IMR-90 (cell line): ENCODE measurements around the gene CAVIN4. TPM values are rescaled to one million over a fixed set of nuclear protein-coding genes. Genes with fewer than 3 reads are reported as not detected.

Experiments used
- ATAC-seq: fragments of 200-7000 bp; cut with Tn5 transposase; 2 replicates; pipeline ENCODE4 v1.9.1; 2020; ENCODE audit warnings: low read depth, mild to moderate bottlenecking, moderate library complexity
- BruUV-seq: library from RNA; stranded (reverse); fragments of 400-500 nt; replicated peaks from 2 replicates; lab custom pipeline; 2021; lab: Mats Ljungman, UMichigan
- CTCF ChIA-PET: fragments of 300-600 bp; formaldehyde crosslinking; extraction: SDS; loops from one replicate; lab custom pipeline; 2021; ENCODE audit warnings: antibody characterized with exemption; lab: Yijun Ruan, JAX
- POLR2A ChIA-PET: fragments of 300-600 bp; sonication (Branson Sonifier 250); formaldehyde crosslinking; loops from one replicate; lab custom pipeline; 2022; ENCODE audit warnings: antibody characterized with exemption; ENCODE audit not compliant: unreplicated experiment; lab: Charles Lee
- DNase-seq: peaks from one replicate; pipeline ENCODE4 v3.0.0; 2013
- H2AFZ ChIP-seq: replicated peaks from 2 replicates; pipeline ENCODE3; 2013; ENCODE audit warnings: low read length, mild to moderate bottlenecking; ENCODE audit not compliant: poor library complexity
- H2AK5ac ChIP-seq: 2 replicates; pipeline ENCODE4 v1.6.1; 2013; ENCODE audit warnings: low read depth, low read length, inconsistent platforms
- H2AK9ac ChIP-seq: replicated peaks from 2 replicates; pipeline ENCODE3; 2013; ENCODE audit warnings: mild to moderate bottlenecking, low read depth, low read length, moderate library complexity; ENCODE audit not compliant: poor library complexity
- H2BK120ac ChIP-seq: 2 replicates; pipeline ENCODE4 v1.6.1; 2013; ENCODE audit warnings: low read depth, low read length, inconsistent platforms
- H2BK15ac ChIP-seq: 3 replicates; pipeline ENCODE4 v1.6.1; 2013; ENCODE audit warnings: low read depth, low read length, inconsistent platforms
- H2BK20ac ChIP-seq: 2 replicates; pipeline ENCODE4 v1.6.1; 2013; ENCODE audit warnings: low read depth, mild to moderate bottlenecking, inconsistent platforms, low read length, moderate library complexity
- H2BK5ac ChIP-seq: 2 replicates; pipeline ENCODE4 v1.6.1; 2013; ENCODE audit warnings: mild to moderate bottlenecking, low read depth, low read length, inconsistent platforms; ENCODE audit not compliant: poor library complexity, severe bottlenecking
- H3K14ac ChIP-seq: replicated peaks from 2 replicates; pipeline ENCODE4 v1.6.1; 2013; ENCODE audit warnings: low read depth, low read length, inconsistent platforms
- H3K18ac ChIP-seq: 2 replicates; pipeline ENCODE4 v1.6.1; 2013; ENCODE audit warnings: low read depth, low read length, control low read depth
- H3K23ac ChIP-seq: 2 replicates; pipeline ENCODE4 v1.6.1; 2013; ENCODE audit warnings: low read depth, low read length, inconsistent platforms
- H3K27ac ChIP-seq: 2 replicates; pipeline ENCODE4 v1.5.1; 2013; ENCODE audit warnings: mild to moderate bottlenecking, control low read depth, low read length; ENCODE audit not compliant: insufficient read depth
- H3K27me3 ChIP-seq: 2 replicates; pipeline ENCODE4 v1.6.1; 2013; ENCODE audit warnings: low read length; ENCODE audit not compliant: control insufficient read depth, insufficient read depth
- H3K36me3 ChIP-seq: 2 replicates; pipeline ENCODE4 v1.6.1; 2013; ENCODE audit warnings: low read length, mixed read lengths; ENCODE audit not compliant: control insufficient read depth, insufficient read depth
- H3K4ac ChIP-seq: 2 replicates; pipeline ENCODE4 v1.6.1; 2013; ENCODE audit warnings: low read depth, low read length, inconsistent platforms
- H3K4me1 ChIP-seq: 2 replicates; pipeline ENCODE4 v1.6.1; 2013; ENCODE audit warnings: low read length, mixed read lengths; ENCODE audit not compliant: control insufficient read depth, insufficient read depth
- H3K4me2 ChIP-seq: 2 replicates; pipeline ENCODE4 v1.6.1; 2013; ENCODE audit warnings: low read depth, mild to moderate bottlenecking, control low read depth, low read length, moderate library complexity
- H3K4me3 ChIP-seq: 2 replicates; pipeline ENCODE4 v1.5.1; 2013; ENCODE audit warnings: low read depth, mild to moderate bottlenecking, control low read depth, low read length, moderate library complexity; ENCODE audit not compliant: insufficient read depth
- H3K56ac ChIP-seq: 2 replicates; pipeline ENCODE4 v1.6.1; 2013; ENCODE audit warnings: low read length, inconsistent platforms; ENCODE audit not compliant: insufficient read depth; ENCODE audit errors: extremely low read depth
- H3K79me1 ChIP-seq, 2 experiments: 2 replicates each; pipeline ENCODE4 v1.6.1; 2013; ENCODE audit warnings: low read length in 2 of 2, inconsistent platforms in 1 of 2, low read depth in 1 of 2
- H3K9ac ChIP-seq: 2 replicates; pipeline ENCODE4 v1.6.1; 2013; ENCODE audit warnings: low read depth, low read length, control low read depth
- H3K9me1 ChIP-seq: 2 replicates; pipeline ENCODE4 v1.6.1; 2013; ENCODE audit warnings: low read length, inconsistent platforms; ENCODE audit not compliant: insufficient read depth
- H3K9me3 ChIP-seq: 2 replicates; pipeline ENCODE4 v1.6.1; 2013; ENCODE audit warnings: low read length; ENCODE audit not compliant: control insufficient read depth, insufficient read depth
- H4K20me1 ChIP-seq: 2 replicates; pipeline ENCODE4 v1.6.1; 2013; ENCODE audit warnings: low read length, inconsistent platforms; ENCODE audit not compliant: insufficient read depth
- H4K5ac ChIP-seq: 2 replicates; pipeline ENCODE4 v1.6.1; 2013; ENCODE audit warnings: mild to moderate bottlenecking, low read depth, low read length, control low read depth
- H4K8ac ChIP-seq, 2 experiments: 2 replicates each; pipeline ENCODE4 v1.6.1; 2013; ENCODE audit warnings: low read depth in 2 of 2, low read length in 2 of 2, control low read depth in 1 of 2, inconsistent platforms in 1 of 2
- H4K91ac ChIP-seq: 2 replicates; pipeline ENCODE4 v1.6.1; 2013; ENCODE audit warnings: low read depth, low read length, inconsistent platforms; ENCODE audit not compliant: insufficient read depth
- BHLHE40 ChIP-seq: fragments of 150-350 bp; IDR thresholded peaks from 2 replicates; pipeline ENCODE4 v1.6.1; 2016; ENCODE audit warnings: mild to moderate bottlenecking, low read depth, low read length
- CEBPB ChIP-seq: IDR thresholded peaks from 2 replicates; pipeline ENCODE4 v1.6.1; 2012; ENCODE audit warnings: low read depth, low read length, improper control_type of control experiment
- CHD1 ChIP-seq: IDR thresholded peaks from 2 replicates; pipeline ENCODE4 v1.6.1; 2012; ENCODE audit warnings: low read depth, low read length, improper control_type of control experiment
- FOS ChIP-seq: fragments of 150-350 bp; IDR thresholded peaks from 2 replicates; pipeline ENCODE4 v1.6.1; 2016; ENCODE audit warnings: low read depth, low read length
- MAFK ChIP-seq: IDR thresholded peaks from 2 replicates; pipeline ENCODE4 v1.6.1; 2012; ENCODE audit warnings: low read depth, low read length, improper control_type of control experiment
- MAZ ChIP-seq: IDR thresholded peaks from 2 replicates; pipeline ENCODE4 v1.6.1; 2012; ENCODE audit warnings: low read depth, mild to moderate bottlenecking, low read length, improper control_type of control experiment, moderate library complexity, borderline replicate concordance
- MXI1 ChIP-seq: IDR thresholded peaks from 2 replicates; pipeline ENCODE4 v1.6.1; 2012; ENCODE audit warnings: low read depth, mild to moderate bottlenecking, low read length, moderate library complexity, borderline replicate concordance
- NFE2L2 ChIP-seq: fragments of 150-350 bp; IDR thresholded peaks from 2 replicates; pipeline ENCODE4 v1.6.1; 2016; ENCODE audit warnings: low read depth, mild to moderate bottlenecking, low read length
- POLR2A ChIP-seq: IDR thresholded peaks from 2 replicates; pipeline ENCODE4 v1.6.1; 2012; ENCODE audit warnings: mild to moderate bottlenecking, low read depth, low read length
- RAD21 ChIP-seq: IDR thresholded peaks from 2 replicates; pipeline ENCODE4 v1.6.1; 2012; ENCODE audit warnings: low read length, improper control_type of control experiment
- RCOR1 ChIP-seq: IDR thresholded peaks from 2 replicates; pipeline ENCODE4 v1.6.1; 2012; ENCODE audit warnings: mild to moderate bottlenecking, low read length, improper control_type of control experiment; ENCODE audit not compliant: insufficient replicate concordance
- RFX5 ChIP-seq: IDR thresholded peaks from 2 replicates; pipeline ENCODE4 v1.8.0; 2012; ENCODE audit warnings: low read depth, mild to moderate bottlenecking, low read length, moderate library complexity
- SMC3 ChIP-seq: fragments of 150-350 bp; IDR thresholded peaks from 2 replicates; pipeline ENCODE4 v1.6.1; 2016; ENCODE audit warnings: low read depth, mild to moderate bottlenecking, antibody characterized with exemption, low read length, moderate library complexity
- USF2 ChIP-seq: fragments of 150-350 bp; IDR thresholded peaks from 2 replicates; pipeline ENCODE4 v1.6.1; 2017; ENCODE audit warnings: mild to moderate bottlenecking, antibody characterized with exemption, low read length, low read depth
- WGBS, 2 experiments: methylation state at CpG; one replicate each; pipeline versions ENCODE4 v1.1.5 to v1.1.7; 2013; ENCODE audit warnings: missing lambda C conversion rate in 2 of 2; ENCODE audit not compliant: insufficient read length in 1 of 2; ENCODE audit errors: extremely low coverage in 2 of 2; 5-methylcytosine and 5-hydroxymethylcytosine counted together
- dilution Hi-C: fragments of 300-500 bp; cut with HindIII; formaldehyde crosslinking; loops from one replicate; pipeline ENCODE4 v1.14.3; 2018; ENCODE audit warnings: low sequenced_read_pairs; ENCODE audit not compliant: unreplicated experiment
- in situ Hi-C: fragments of 300-500 bp; cut with MboI; formaldehyde crosslinking; loops from 3 replicates; pipeline ENCODE4 v1.14.3; 2019; ENCODE audit warnings: low sequenced_read_pairs, inconsistent platforms, mixed read lengths
- intact Hi-C: fragments of 100-400 bp; cut with micrococcal nuclease; formaldehyde crosslinking; loops from 2 replicates; pipeline ENCODE4 v1.10.0; 2022
- polyA plus RNA-seq, 3 experiments: library from polyadenylated mRNA; depleted of rRNA; stranded (reverse); fragments of >200 nt; gene quantifications; 2 replicates each; pipeline ENCODE4 v1.2.3, GENCODE V29; 2012; ENCODE audit warnings: low replicate concordance in 1 of 3
- total RNA-seq: library from RNA; depleted of rRNA; stranded (reverse); fragments of >200 nt; gene quantifications from 2 replicates; pipeline ENCODE4 v1.2.3, GENCODE V29; 2012
- TF ChIP-seq, protein P1 (sequence below): fragments of 150-350 bp; IDR thresholded peaks from 2 replicates; pipeline ENCODE4 v1.6.1; 2016; ENCODE audit warnings: low read depth, mild to moderate bottlenecking, low read length, moderate library complexity, borderline replicate concordance
- TF ChIP-seq, protein P2 (sequence below): conservative IDR thresholded peaks from 2 replicates; pipeline ENCODE4 v1.5.1; 2012; ENCODE audit warnings: mild to moderate bottlenecking, low read depth, low read length, improper control_type of control experiment

CAVIN4 gene
- total and polyA plus RNA-seq, 2 of the 4 experiments (the other 2 are of a cell fraction), result 2.2 to 2.6 TPM

DNA sequence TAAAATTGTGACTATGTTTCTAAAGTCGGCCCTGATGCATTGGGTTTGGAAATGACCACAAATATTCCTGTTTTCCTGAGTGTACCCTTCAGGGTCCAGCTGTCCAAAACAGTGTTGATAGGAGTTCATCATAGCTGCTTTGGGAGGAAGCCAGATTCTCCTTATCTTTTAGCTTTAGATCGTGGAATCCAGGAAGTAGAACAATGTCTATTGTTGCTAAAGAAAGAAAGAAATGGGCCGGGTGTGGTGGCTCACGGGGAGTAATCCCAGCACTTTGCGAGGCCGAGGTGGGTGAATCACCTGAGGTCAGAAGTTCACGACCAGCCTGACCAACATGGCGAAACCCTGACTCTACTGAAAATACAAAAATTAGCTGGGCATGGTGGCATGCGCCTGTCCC, 9.5 kb downstream of the CAVIN4 start:
- dilution Hi-C loops (no loop called here), intact Hi-C loops (no loop called here), in situ Hi-C loops (loop anchor here (10.0 to 25.0 kb wide), 4 partner anchors 133 to 1400 kb away; no protein-coding TSS in a partner anchor)
- no peak overlapping the region for H4K8ac ChIP-seq
- H2BK20ac ChIP-seq, result no peak overlapping the region
- no peak overlapping the region for H3K56ac ChIP-seq
- no peak overlapping the region for H2BK120ac ChIP-seq
- H2BK15ac ChIP-seq, result no peak overlapping the region
- H3K18ac ChIP-seq, result peak overlapping the region; percentile 35; the same call in 1 of the 2 replicates
- ChIA-PET POLR2A (no interaction called here), CTCF (interaction anchor here (0.6 to 0.7 kb wide), 3 partner anchors 14 to 364 kb away, joined by 3 to 6 read pairs (median 3); no protein-coding TSS in a partner anchor)
- no peak overlapping the region for H3K14ac ChIP-seq
- H4K5ac ChIP-seq, result no peak overlapping the region; the same call in 1 of the 2 replicates
- H4K20me1 ChIP-seq, result no peaks in the 10 kb centered on the region
- H3K4me3 ChIP-seq, result no peak overlapping the region
- no peak overlapping the region for H3K27ac ChIP-seq
- no peaks in the 10 kb centered on the region for H3K36me3 ChIP-seq
- no peak overlapping the region for H2AK9ac ChIP-seq
- H3K9ac ChIP-seq, result no peak overlapping the region
- no TSS peak for BruUV-seq
- no peak overlapping the region for H3K4ac ChIP-seq
- H4K91ac ChIP-seq, result no peak overlapping the region; the same call in 1 of the 2 replicates
- H3K79me1 ChIP-seq, result peaks cover 0 to 9% of the 10 kb centered on the region in 2 experiments; a peak in 2 of 4 replicates
- no peak overlapping the region for H2AFZ ChIP-seq
- H2BK5ac ChIP-seq, result no peak overlapping the region
- no peak overlapping the region for H3K23ac ChIP-seq
- H3K4me1 ChIP-seq, result peaks cover 14% of the 10 kb centered on the region
- H3K9me3 ChIP-seq, result no peaks in the 10 kb centered on the region
- no peak overlapping the region for H2AK5ac ChIP-seq
- no peak overlapping the region for H3K4me2 ChIP-seq
- TF ChIP-seq RAD21 (no peak), RCOR1 (no peak), NFE2L2 (no peak), RFX5 (no peak), MAZ (no peak), CEBPB (no peak), SMC3 (no peak), USF2 (no peak), BHLHE40 (no peak), MXI1 (no peak), CHD1 (no peak), POLR2A (no peak), MAFK (no peak), FOS (no peak)
- TF ChIP-seq, protein P1, sequence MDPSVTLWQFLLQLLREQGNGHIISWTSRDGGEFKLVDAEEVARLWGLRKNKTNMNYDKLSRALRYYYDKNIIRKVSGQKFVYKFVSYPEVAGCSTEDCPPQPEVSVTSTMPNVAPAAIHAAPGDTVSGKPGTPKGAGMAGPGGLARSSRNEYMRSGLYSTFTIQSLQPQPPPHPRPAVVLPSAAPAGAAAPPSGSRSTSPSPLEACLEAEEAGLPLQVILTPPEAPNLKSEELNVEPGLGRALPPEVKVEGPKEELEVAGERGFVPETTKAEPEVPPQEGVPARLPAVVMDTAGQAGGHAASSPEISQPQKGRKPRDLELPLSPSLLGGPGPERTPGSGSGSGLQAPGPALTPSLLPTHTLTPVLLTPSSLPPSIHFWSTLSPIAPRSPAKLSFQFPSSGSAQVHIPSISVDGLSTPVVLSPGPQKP, result no peak
- TF ChIP-seq, protein P2, sequence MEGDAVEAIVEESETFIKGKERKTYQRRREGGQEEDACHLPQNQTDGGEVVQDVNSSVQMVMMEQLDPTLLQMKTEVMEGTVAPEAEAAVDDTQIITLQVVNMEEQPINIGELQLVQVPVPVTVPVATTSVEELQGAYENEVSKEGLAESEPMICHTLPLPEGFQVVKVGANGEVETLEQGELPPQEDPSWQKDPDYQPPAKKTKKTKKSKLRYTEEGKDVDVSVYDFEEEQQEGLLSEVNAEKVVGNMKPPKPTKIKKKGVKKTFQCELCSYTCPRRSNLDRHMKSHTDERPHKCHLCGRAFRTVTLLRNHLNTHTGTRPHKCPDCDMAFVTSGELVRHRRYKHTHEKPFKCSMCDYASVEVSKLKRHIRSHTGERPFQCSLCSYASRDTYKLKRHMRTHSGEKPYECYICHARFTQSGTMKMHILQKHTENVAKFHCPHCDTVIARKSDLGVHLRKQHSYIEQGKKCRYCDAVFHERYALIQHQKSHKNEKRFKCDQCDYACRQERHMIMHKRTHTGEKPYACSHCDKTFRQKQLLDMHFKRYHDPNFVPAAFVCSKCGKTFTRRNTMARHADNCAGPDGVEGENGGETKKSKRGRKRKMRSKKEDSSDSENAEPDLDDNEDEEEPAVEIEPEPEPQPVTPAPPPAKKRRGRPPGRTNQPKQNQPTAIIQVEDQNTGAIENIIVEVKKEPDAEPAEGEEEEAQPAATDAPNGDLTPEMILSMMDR, result no peak
- no peaks in the 10 kb centered on the region for H3K27me3 ChIP-seq
- ATAC-seq, result no peak
- WGBS, 2 experiments, result 63% methylated on average over 6 of the region's 9 CpGs; no CpG with 5 or more reads in 1 of the 2 experiments
- peaks cover 17% of the 10 kb centered on the region for H3K9me1 ChIP-seq
- DNase-seq, result peak; percentile 23
